H9 (cell line): Measurements from ENCODE around the gene HIGD1B. TPM values are rescaled to one million over a fixed set of nuclear protein-coding genes. Genes with fewer than 3 reads are reported as not detected.

Experiments
- DNase-seq: peaks from one replicate; pipeline ENCODE4 v3.0.0-alpha.2; 2017
- H2AFZ ChIP-seq: one replicate; pipeline ENCODE4 v1.6.1; 2013; ENCODE audit warnings: mild to moderate bottlenecking, low read length, control low read depth, moderate library complexity
- H2AK5ac ChIP-seq: 2 replicates; pipeline ENCODE4 v1.6.1; 2013; ENCODE audit warnings: low read length, control low read depth, mixed read lengths; ENCODE audit not compliant: insufficient read length
- H2BK120ac ChIP-seq: one replicate; pipeline ENCODE4 v1.6.1; 2013; ENCODE audit warnings: low read depth, mild to moderate bottlenecking, low read length, control low read depth, inconsistent platforms; ENCODE audit not compliant: poor library complexity, severe bottlenecking
- H2BK12ac ChIP-seq: 2 replicates; pipeline ENCODE4 v1.6.1; 2013; ENCODE audit warnings: low read length, control low read depth, mixed read lengths, low read depth; ENCODE audit not compliant: insufficient read length
- H2BK15ac ChIP-seq: 2 replicates; pipeline ENCODE4 v1.6.1; 2013; ENCODE audit warnings: low read depth, low read length, control low read depth
- H2BK20ac ChIP-seq: one replicate; pipeline ENCODE4 v1.6.1; 2013; ENCODE audit warnings: low read depth, mild to moderate bottlenecking, low read length, control low read depth, inconsistent platforms; ENCODE audit not compliant: poor library complexity, severe bottlenecking
- H2BK5ac ChIP-seq: 2 replicates; pipeline ENCODE4 v1.6.1; 2013; ENCODE audit warnings: low read length, control low read depth, mixed read lengths; ENCODE audit not compliant: insufficient read length
- H3K14ac ChIP-seq: 2 replicates; pipeline ENCODE4 v1.6.1; 2013; ENCODE audit warnings: low read length, control low read depth; ENCODE audit not compliant: insufficient read depth
- H3K18ac ChIP-seq: 2 replicates; pipeline ENCODE4 v1.6.1; 2013; ENCODE audit warnings: low read depth, mild to moderate bottlenecking, mixed read lengths, low read length, control low read depth; ENCODE audit not compliant: insufficient read length
- H3K23ac ChIP-seq: 2 replicates; pipeline ENCODE4 v1.6.1; 2013; ENCODE audit warnings: low read length, control low read depth, mixed read lengths, low read depth; ENCODE audit not compliant: insufficient read length
- H3K23me2 ChIP-seq: 2 replicates; pipeline ENCODE4 v1.6.1; 2013; ENCODE audit warnings: low read depth, mild to moderate bottlenecking, mixed read lengths, low read length, control low read depth; ENCODE audit not compliant: insufficient read length, poor library complexity, severe bottlenecking
- H3K27ac ChIP-seq: 2 replicates; pipeline ENCODE4 v1.5.1; 2013; ENCODE audit warnings: low read length, control low read depth, mixed read lengths, low read depth; ENCODE audit not compliant: insufficient read length
- H3K27me3 ChIP-seq: 2 replicates; pipeline ENCODE4 v1.6.1; 2013; ENCODE audit warnings: low read length, control low read depth, inconsistent platforms; ENCODE audit not compliant: insufficient read depth
- H3K4ac ChIP-seq: 2 replicates; pipeline ENCODE4 v1.6.1; 2013; ENCODE audit warnings: low read depth, mild to moderate bottlenecking, control low read depth, inconsistent platforms, low read length, moderate library complexity
- H3K4me1 ChIP-seq: 2 replicates; pipeline ENCODE4 v1.6.1; 2013; ENCODE audit warnings: low read length, control low read depth, inconsistent platforms; ENCODE audit not compliant: insufficient read depth
- H3K4me2 ChIP-seq: 2 replicates; pipeline ENCODE4 v1.6.1; 2013; ENCODE audit warnings: low read length, control low read depth, mixed read lengths; ENCODE audit not compliant: insufficient read length, insufficient read depth
- H3K56ac ChIP-seq: 2 replicates; pipeline ENCODE4 v1.6.1; 2013; ENCODE audit warnings: low read depth, mild to moderate bottlenecking, mixed read lengths, low read length, control low read depth; ENCODE audit not compliant: insufficient read length
- H3K79me1 ChIP-seq: 2 replicates; pipeline ENCODE4 v1.6.1; 2013; ENCODE audit warnings: low read depth, mild to moderate bottlenecking, moderate library complexity, low read length, control low read depth, inconsistent platforms; ENCODE audit not compliant: insufficient read depth, poor library complexity, severe bottlenecking
- H3K79me2 ChIP-seq: 2 replicates; pipeline ENCODE4 v1.6.1; 2013; ENCODE audit warnings: low read length, control low read depth, inconsistent platforms; ENCODE audit not compliant: insufficient read depth
- H3K9ac ChIP-seq: 2 replicates; pipeline ENCODE4 v1.6.1; 2013; ENCODE audit warnings: low read length, control low read depth, mixed read lengths; ENCODE audit not compliant: insufficient read length; ENCODE audit errors: extremely low read depth
- H3K9me3 ChIP-seq: one replicate; pipeline ENCODE4 v1.6.1; 2013; ENCODE audit warnings: low read depth, low read length, inconsistent platforms; ENCODE audit not compliant: control insufficient read depth
- H3T11ph ChIP-seq: one replicate; pipeline ENCODE4 v1.6.1; 2013; ENCODE audit warnings: mild to moderate bottlenecking, low read length, control low read depth, inconsistent platforms
- H4K20me1 ChIP-seq: one replicate; pipeline ENCODE4 v1.6.1; 2013; ENCODE audit not compliant: control insufficient read depth, insufficient read length, insufficient read depth
- H4K5ac ChIP-seq: 2 replicates; pipeline ENCODE4 v1.6.1; 2013; ENCODE audit warnings: low read depth, mild to moderate bottlenecking, mixed read lengths, low read length, control low read depth; ENCODE audit not compliant: insufficient read length
- H4K8ac ChIP-seq: replicated peaks from 2 replicates; pipeline ENCODE4 v1.6.1; 2013; ENCODE audit warnings: low read length, control low read depth, mixed read lengths, low read depth; ENCODE audit not compliant: insufficient read length
- H4K91ac ChIP-seq: 2 replicates; pipeline ENCODE4 v1.6.1; 2013; ENCODE audit warnings: low read depth, mild to moderate bottlenecking, moderate library complexity, mixed read lengths, low read length, control low read depth; ENCODE audit not compliant: insufficient read length
- H3K27ac Mint-ChIP-seq, 3 experiments: 2 replicates in 2 of 3; 3 replicates in 1 of 3; pipeline ENCODE4 v1.8.0; 2020 to 2021; ENCODE audit warnings: mixed read lengths in 3 of 3, mild to moderate bottlenecking in 1 of 3, moderate library complexity in 1 of 3
- H3K27me3 Mint-ChIP-seq: 2 replicates; pipeline ENCODE4 v1.8.0; 2021; ENCODE audit warnings: low read depth, mild to moderate bottlenecking, moderate library complexity, mixed read lengths
- H3K36me3 Mint-ChIP-seq, 3 experiments: 2 replicates in 2 of 3; 3 replicates in 1 of 3; pipeline ENCODE4 v1.8.0; 2020 to 2021; ENCODE audit warnings: low read depth in 3 of 3, mixed read lengths in 3 of 3; ENCODE audit not compliant: insufficient read depth in 1 of 3
- H3K4me1 Mint-ChIP-seq, 2 experiments: 2 replicates each; pipeline ENCODE4 v1.8.0; 2020; ENCODE audit warnings: mixed read lengths in 2 of 2
- H3K4me3 Mint-ChIP-seq, 2 experiments: 2 replicates in 1 of 2; 3 replicates in 1 of 2; pipeline ENCODE4 v1.8.0; 2020 to 2021; ENCODE audit warnings: mild to moderate bottlenecking in 2 of 2, mixed read lengths in 2 of 2, moderate library complexity in 1 of 2
- H3K9me3 Mint-ChIP-seq, 2 experiments: 2 replicates in 1 of 2; 3 replicates in 1 of 2; pipeline ENCODE4 v1.8.0; 2020; ENCODE audit warnings: mild to moderate bottlenecking in 2 of 2, mixed read lengths in 2 of 2, moderate library complexity in 1 of 2
- CTCF ChIP-seq: fragments of 200-600 bp; sonication (generic); conservative IDR thresholded peaks from 3 replicates; pipeline ENCODE4 v1.8.0; 2021; ENCODE audit warnings: antibody characterized with exemption, mild to moderate bottlenecking
- WGBS: extraction: QIAGEN DNeasy Blood & Tissue Kit; methylation state at CpG from one replicate; pipeline ENCODE4 v1.1.7; 2013; ENCODE audit warnings: missing lambda C conversion rate, low lambda C conversion rate, mixed read lengths; ENCODE audit not compliant: insufficient read length; ENCODE audit errors: extremely low coverage; 5-methylcytosine and 5-hydroxymethylcytosine counted together
- total RNA-seq: library from RNA; stranded (reverse); gene quantifications from 2 replicates; pipeline ENCODE4 v1.2.1, GENCODE V29; 2021

Gene HIGD1B
- total RNA-seq, 1 experiment from 2014 or later, result not detected

- H3K18ac ChIP-seq, result no peak overlapping the region
- H3K14ac ChIP-seq, result no peak overlapping the region
- H3K79me2 ChIP-seq, result no peaks in the 10 kb centered on the region
- no peak overlapping the region for H3K56ac ChIP-seq
- no peak overlapping the region for H4K5ac ChIP-seq
- H2AFZ ChIP-seq, result no peak overlapping the region
- no peaks in the 10 kb centered on the region for H3K27me3 ChIP-seq
- no peak overlapping the region for H3K4ac ChIP-seq
- no CpG with 5 or more reads among the region's 7 CpGs for WGBS
- no peaks in the 10 kb centered on the region for H3K79me1 ChIP-seq
- Mint-ChIP-seq H3K4me1 (peaks cover 11 to 14% of the 10 kb centered on the region in 2 experiments), H3K4me3 (no peak overlapping the region), H3K9me3 (no peaks in the 10 kb centered on the region; a peak in 1 of 5 replicates), H3K27ac (peak overlapping the region in 1 of 3 experiments; percentile 70; a peak in 3 of 7 replicates), H3K27me3 (peaks cover 4% of the 10 kb centered on the region; the same call in 1 of the 2 replicates), H3K36me3 (peaks cover 37 to 55% (median 47%) of the 10 kb centered on the region in 3 experiments)
- H3K9ac ChIP-seq, result no peak overlapping the region
- H2BK15ac ChIP-seq, result no peak overlapping the region
- H3K4me1 ChIP-seq, result peaks cover 3% of the 10 kb centered on the region; the same call in 1 of the 2 replicates
- no peak overlapping the region for H2AK5ac ChIP-seq
- H2BK12ac ChIP-seq, result no peak overlapping the region
- no peak overlapping the region for H2BK20ac ChIP-seq
- H2BK120ac ChIP-seq, result no peak overlapping the region
- no peaks in the 10 kb centered on the region for H3K9me3 ChIP-seq
- H4K8ac ChIP-seq, result no peak overlapping the region
- H3K23ac ChIP-seq, result no peak overlapping the region
- no peak for DNase-seq
- no peak overlapping the region for H3K27ac ChIP-seq
- TF ChIP-seq CTCF, result no peak
- no peaks in the 10 kb centered on the region for H4K20me1 ChIP-seq
- H3K4me2 ChIP-seq, result no peak overlapping the region
- H3T11ph ChIP-seq, result no peak overlapping the region
- H2BK5ac ChIP-seq, result no peak overlapping the region
- H3K23me2 ChIP-seq, result no peaks in the 10 kb centered on the region
- H4K91ac ChIP-seq, result no peak overlapping the region
These were observed 2.3 kb downstream of the HIGD1B start for GRCh38 chr17:44850025-44850424.
